Measurements from ENCODE around the gene CHEK2.

- TF ChIP-seq POLR2AphosphoS5 (IDR thresholded peaks at IDR 0.05; ENCODE audit: low read depth, low read length), result no peak
- TF ChIP-seq TAF1 (IDR thresholded peaks at IDR 0.05; ENCODE audit: low read depth, low read length), result no peak
Measured at GRCh38 chr22:28730179-28730578, 11.4 kb downstream of the CHEK2 start.

Measured in GM12891 (cell line).